Esophagus squamous epithelium (tissue), 4 donors: ENCODE data around the gene RIMBP2.

Experiments
- CTCF ChIP-seq, 6 experiments: fragments of 450-650 bp in 4 of 6; fragments of 200-600 bp in 2 of 6; sonication (generic) in 2 of 6; IDR thresholded peaks; one replicate each; pipeline ENCODE4 v1.5.1; 2016 to 2019; ENCODE audit warnings: antibody characterized with exemption in 6 of 6, mild to moderate bottlenecking in 4 of 6, moderate library complexity in 4 of 6
- POLR2A ChIP-seq, 4 donors: fragments of 450-650 bp; IDR thresholded peaks; one replicate each; pipeline ENCODE4 v1.6.1; 2017; ENCODE audit warnings: antibody characterized with exemption in 4 of 4, mild to moderate bottlenecking in 4 of 4, moderate library complexity in 3 of 4

DNA sequence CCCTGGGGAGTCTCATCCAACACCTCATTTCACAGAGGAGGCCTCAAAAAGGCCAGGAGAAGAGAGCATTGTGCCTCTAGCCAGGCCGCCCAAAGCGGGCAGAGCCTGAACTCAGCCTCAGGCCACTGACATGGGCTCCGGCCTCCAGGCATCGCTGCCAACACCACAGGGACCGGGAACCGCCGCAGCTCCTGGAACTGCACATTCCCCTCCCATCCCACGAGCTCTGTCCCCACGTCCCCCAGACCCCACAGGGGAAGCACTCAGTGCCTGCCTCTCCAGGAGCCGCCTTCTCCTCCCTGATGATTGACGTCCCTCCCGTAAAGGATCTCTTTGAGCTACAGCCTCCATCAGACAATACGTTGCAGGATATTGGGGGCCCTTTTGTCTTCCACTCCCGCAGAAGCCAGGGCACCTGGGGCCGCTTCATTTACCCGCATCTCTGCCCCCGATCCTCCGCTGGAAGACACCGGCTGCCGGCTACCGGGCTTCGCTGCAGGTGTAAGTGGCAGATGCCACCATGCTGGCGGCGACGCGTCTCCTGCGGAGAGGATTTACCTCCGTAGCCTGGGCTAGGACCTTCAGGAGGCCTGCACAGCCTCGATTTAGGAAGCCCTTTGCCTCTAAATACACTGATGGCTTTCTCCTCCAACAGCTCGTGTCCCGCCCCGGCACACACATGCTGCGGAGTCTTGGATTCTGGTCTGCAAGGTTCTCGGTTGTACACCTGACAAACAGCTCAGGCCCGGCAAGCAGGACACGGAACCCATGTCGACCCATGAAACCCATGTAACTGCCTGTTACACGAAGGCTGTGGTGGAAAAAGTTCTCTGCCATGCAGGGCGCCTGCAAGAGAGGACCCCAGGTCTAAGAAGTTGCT, 104.8 kb downstream of the RIMBP2 start:
- TF ChIP-seq POLR2A (IDR thresholded peaks at IDR 0.05), result no peak
- TF ChIP-seq CTCF (IDR thresholded peaks at IDR 0.05), result no peak
